GM20000 (cell line): ENCODE measurements around the gene RASAL3.

Experiments
- DNase-seq: peaks from one replicate; pipeline ENCODE4 v3.0.0; 2012; ENCODE audit warnings: low spot score
- CTCF ChIP-seq: IDR thresholded peaks from 2 replicates; pipeline ENCODE4 v1.5.1; 2012; ENCODE audit warnings: mild to moderate bottlenecking, control low read depth; ENCODE audit errors: extremely low read depth, missing control alignments

Gene RASAL3

DNA sequence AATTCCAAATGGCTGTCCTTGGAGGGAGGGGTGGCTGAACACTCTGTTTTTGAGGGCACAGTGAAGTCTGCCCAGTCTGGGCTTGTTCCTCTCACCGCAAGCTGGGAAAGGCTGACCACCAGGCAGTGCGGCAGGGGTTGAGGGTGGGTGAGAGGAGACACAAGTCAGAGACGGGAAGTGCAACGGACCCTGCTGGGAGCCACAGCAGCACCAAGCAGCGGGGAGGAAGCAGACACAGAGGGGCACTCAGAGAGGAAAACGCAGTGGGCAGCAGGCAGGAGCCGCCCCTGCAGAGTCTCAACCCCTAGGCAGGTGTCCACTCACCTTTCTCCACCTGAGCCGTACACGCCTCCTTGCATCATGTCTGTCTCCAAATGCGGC, 61.2 kb downstream of the RASAL3 start:
- no peak for TF ChIP-seq CTCF
- no peak for DNase-seq

- DNase-seq: no peak
- TF ChIP-seq CTCF: no peak
Observed at GRCh38 chr19:15402411-15403150, 61.8 kb downstream of the RASAL3 start.
